HEK293 (cell line): ENCODE measurements around the gene ARHGAP15.

Source experiments
- CTCF ChIA-PET: fragments of 350-600 bp; formaldehyde crosslinking; extraction: SDS; loops from one replicate; lab custom pipeline; 2021; ENCODE audit warnings: antibody characterized with exemption; lab: Yijun Ruan, JAX
- POLR2A ChIA-PET: fragments of 300-600 bp; formaldehyde crosslinking; extraction: SDS; loops from one replicate; lab custom pipeline; 2020; ENCODE audit warnings: antibody characterized with exemption, inconsistent platforms; lab: Yijun Ruan, JAX
- H3K27ac ChIP-seq: fragments of 200-500 bp; sonication (Bioruptor generic); 2 replicates; pipeline ENCODE4 v1.5.1; 2014; ENCODE audit warnings: low read depth, low read length, control low read depth, inconsistent platforms; ENCODE audit errors: extremely low read depth
- H3K36me3 ChIP-seq, 2 experiments: fragments of 200-500 bp in 1 of 2; sonication (Bioruptor generic) in 1 of 2; 1 replicate in 1 of 2; 2 replicates in 1 of 2; pipeline ENCODE4 v1.5.1; 2014 to 2017; ENCODE audit warnings: inconsistent platforms in 2 of 2, low read length in 2 of 2; ENCODE audit not compliant: control insufficient read depth in 2 of 2, insufficient read depth in 1 of 2
- H3K4me1 ChIP-seq: fragments of 200-500 bp; sonication (Bioruptor generic); 2 replicates; pipeline ENCODE4 v1.5.1; 2014; ENCODE audit warnings: mild to moderate bottlenecking, low read length, inconsistent platforms; ENCODE audit not compliant: control insufficient read depth, insufficient read depth
- H3K4me3 ChIP-seq: 2 replicates; pipeline ENCODE4 v1.5.1; 2011; ENCODE audit warnings: low read depth, mild to moderate bottlenecking, control low read depth, low read length, moderate library complexity
- H3K9me3 ChIP-seq: fragments of 200-500 bp; sonication (Bioruptor generic); 2 replicates; pipeline ENCODE4 v1.5.1; 2014; ENCODE audit warnings: low read depth, low read length, inconsistent platforms; ENCODE audit not compliant: control insufficient read depth, insufficient read depth
- GLI4 ChIP-seq: fragments of 450-650 bp; formaldehyde crosslinking; IDR thresholded peaks from 2 replicates; pipeline ENCODE4 v1.5.1; 2016; ENCODE audit warnings: missing biosample characterization, missing genetic modification characterization
- RBAK ChIP-seq: fragments of 450-650 bp; formaldehyde crosslinking; IDR thresholded peaks from 2 replicates; pipeline ENCODE4 v1.5.1; 2016; ENCODE audit warnings: missing biosample characterization, missing genetic modification characterization
- SP3 ChIP-seq: fragments of 450-650 bp; formaldehyde crosslinking; IDR thresholded peaks from 2 replicates; pipeline ENCODE4 v1.5.1; 2016; ENCODE audit warnings: missing biosample characterization, missing genetic modification characterization
- ZBTB1 ChIP-seq: fragments of 450-650 bp; formaldehyde crosslinking; IDR thresholded peaks from 2 replicates; pipeline ENCODE4 v1.5.1; 2016; ENCODE audit warnings: missing biosample characterization, missing genetic modification characterization
- ZEB2 ChIP-seq: fragments of 450-650 bp; formaldehyde crosslinking; IDR thresholded peaks from 2 replicates; pipeline ENCODE4 v1.5.1; 2016; ENCODE audit warnings: missing biosample characterization, missing genetic modification characterization
- ZNF354C ChIP-seq: fragments of 450-650 bp; formaldehyde crosslinking; IDR thresholded peaks from 2 replicates; pipeline ENCODE4 v1.5.1; 2016; ENCODE audit warnings: missing biosample characterization, missing genetic modification characterization, low read depth, borderline replicate concordance
- ZNF426 ChIP-seq: fragments of 450-650 bp; formaldehyde crosslinking; IDR thresholded peaks from 2 replicates; pipeline ENCODE4 v1.5.1; 2017; ENCODE audit warnings: missing biosample characterization, missing genetic modification characterization, mild to moderate bottlenecking, inconsistent platforms, moderate library complexity
- ZNF558 ChIP-seq: fragments of 450-650 bp; formaldehyde crosslinking; IDR thresholded peaks from 2 replicates; pipeline ENCODE4 v1.5.1; 2016; ENCODE audit warnings: missing biosample characterization, missing genetic modification characterization
- ZNF707 ChIP-seq: fragments of 450-650 bp; formaldehyde crosslinking; IDR thresholded peaks from 2 replicates; pipeline ENCODE4 v1.5.1; 2016; ENCODE audit warnings: missing biosample characterization, missing genetic modification characterization
- ZNF768 ChIP-seq: fragments of 450-650 bp; formaldehyde crosslinking; IDR thresholded peaks from 2 replicates; pipeline ENCODE4 v1.5.1; 2018; ENCODE audit warnings: missing biosample characterization, mild to moderate bottlenecking, missing genetic modification characterization
- ZNF791 ChIP-seq: fragments of 450-650 bp; formaldehyde crosslinking; IDR thresholded peaks from 2 replicates; pipeline ENCODE4 v1.5.1; 2016; ENCODE audit warnings: missing biosample characterization, missing genetic modification characterization
- ZSCAN30 ChIP-seq: fragments of 450-650 bp; IDR thresholded peaks from 2 replicates; pipeline ENCODE4 v1.5.1; 2018; ENCODE audit warnings: missing biosample characterization, mild to moderate bottlenecking, missing genetic modification characterization, moderate library complexity
- TF ChIP-seq, protein P1 (sequence below): fragments of 450-650 bp; formaldehyde crosslinking; IDR thresholded peaks from 2 replicates; pipeline ENCODE4 v1.5.1; 2016; ENCODE audit warnings: missing biosample characterization, missing genetic modification characterization
- TF ChIP-seq, protein P2 (sequence below): fragments of 450-650 bp; formaldehyde crosslinking; IDR thresholded peaks from 2 replicates; pipeline ENCODE4 v1.5.1; 2016; ENCODE audit warnings: missing biosample characterization, missing genetic modification characterization
- TF ChIP-seq, protein P3 (sequence below): fragments of 450-650 bp; formaldehyde crosslinking; IDR thresholded peaks from 2 replicates; pipeline ENCODE4 v1.5.1; 2016; ENCODE audit warnings: missing biosample characterization, missing genetic modification characterization
- TF ChIP-seq, protein P4 (sequence below): fragments of 450-650 bp; IDR thresholded peaks from 2 replicates; pipeline ENCODE4 v1.5.1; 2018; ENCODE audit warnings: missing biosample characterization, mild to moderate bottlenecking, missing genetic modification characterization
- TF ChIP-seq, protein P5 (sequence below): fragments of 450-650 bp; formaldehyde crosslinking; IDR thresholded peaks from 2 replicates; pipeline ENCODE4 v1.5.1; 2016; ENCODE audit warnings: missing biosample characterization, missing genetic modification characterization, low read depth
- TF ChIP-seq, protein P6 (sequence below): fragments of 450-650 bp; formaldehyde crosslinking; IDR thresholded peaks from 2 replicates; pipeline ENCODE4 v1.5.1; 2016; ENCODE audit warnings: missing biosample characterization, missing genetic modification characterization

Gene ARHGAP15

DNA sequence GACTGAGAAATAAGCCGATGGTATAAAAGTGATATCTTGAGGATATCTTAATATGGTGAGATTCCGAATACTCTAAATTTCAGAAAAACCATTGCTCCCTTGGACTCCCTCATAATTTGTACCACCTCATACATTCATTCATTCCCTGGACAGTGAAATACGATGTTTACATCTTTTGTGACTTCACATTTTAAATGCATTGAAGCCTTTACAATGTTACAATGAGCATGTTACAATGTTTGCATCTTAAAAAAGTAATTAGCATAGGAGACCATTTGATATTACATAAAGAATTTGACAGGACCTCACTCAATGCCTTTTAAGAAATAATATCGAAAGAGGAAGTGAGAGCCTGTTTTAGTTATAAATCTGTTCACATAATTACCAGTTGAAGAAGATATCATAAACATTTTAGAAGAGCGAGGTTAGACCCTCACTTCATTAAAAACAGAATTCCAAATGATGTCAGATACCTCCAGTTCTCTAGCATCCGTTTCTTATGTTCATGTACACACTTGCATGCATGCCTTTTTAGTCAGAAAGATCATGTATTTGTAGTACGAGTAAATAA is 372.0 kb downstream of the ARHGAP15 start (continued):
- TF ChIP-seq, protein P1, sequence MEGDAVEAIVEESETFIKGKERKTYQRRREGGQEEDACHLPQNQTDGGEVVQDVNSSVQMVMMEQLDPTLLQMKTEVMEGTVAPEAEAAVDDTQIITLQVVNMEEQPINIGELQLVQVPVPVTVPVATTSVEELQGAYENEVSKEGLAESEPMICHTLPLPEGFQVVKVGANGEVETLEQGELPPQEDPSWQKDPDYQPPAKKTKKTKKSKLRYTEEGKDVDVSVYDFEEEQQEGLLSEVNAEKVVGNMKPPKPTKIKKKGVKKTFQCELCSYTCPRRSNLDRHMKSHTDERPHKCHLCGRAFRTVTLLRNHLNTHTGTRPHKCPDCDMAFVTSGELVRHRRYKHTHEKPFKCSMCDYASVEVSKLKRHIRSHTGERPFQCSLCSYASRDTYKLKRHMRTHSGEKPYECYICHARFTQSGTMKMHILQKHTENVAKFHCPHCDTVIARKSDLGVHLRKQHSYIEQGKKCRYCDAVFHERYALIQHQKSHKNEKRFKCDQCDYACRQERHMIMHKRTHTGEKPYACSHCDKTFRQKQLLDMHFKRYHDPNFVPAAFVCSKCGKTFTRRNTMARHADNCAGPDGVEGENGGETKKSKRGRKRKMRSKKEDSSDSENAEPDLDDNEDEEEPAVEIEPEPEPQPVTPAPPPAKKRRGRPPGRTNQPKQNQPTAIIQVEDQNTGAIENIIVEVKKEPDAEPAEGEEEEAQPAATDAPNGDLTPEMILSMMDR: no peak

DNA sequence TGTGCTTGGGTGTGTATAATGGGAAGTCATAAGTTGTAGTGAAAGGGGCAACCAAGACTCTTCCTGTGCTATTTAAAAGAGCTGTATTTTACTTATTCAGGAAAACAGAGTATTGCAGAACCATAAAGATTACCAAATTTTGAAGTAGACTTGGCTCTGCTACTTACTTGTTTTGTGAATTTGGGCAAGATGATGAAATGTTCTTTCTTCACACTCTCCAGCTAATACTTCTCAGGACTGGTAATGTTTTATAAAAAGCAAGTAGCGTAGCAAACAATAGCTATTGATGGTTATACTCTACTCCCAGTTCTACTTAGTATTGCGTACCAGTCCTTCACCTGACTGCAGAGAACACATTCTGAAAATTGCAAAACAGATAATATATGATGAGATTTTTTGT is 374.1 kb downstream of the ARHGAP15 start:
- Histone ChIP-seq H3K36me3 (no peaks in the 10 kb centered on the region), H3K4me3 (no peak overlapping the region), H3K9me3 (no peaks in the 10 kb centered on the region), H3K27ac (no peak overlapping the region), H3K4me1 (no peaks in the 10 kb centered on the region)
- POLR2A ChIA-PET: no interaction called here
- CTCF ChIA-PET: interaction anchor here (0.7 to 1.6 kb wide), 2 partner anchors 9 to 521 kb away, joined by 3 to 5 read pairs; no protein-coding TSS in a partner anchor
- no peak for TF ChIP-seq SP3 (tag by site-specific recombination)
- TF ChIP-seq, protein P2, sequence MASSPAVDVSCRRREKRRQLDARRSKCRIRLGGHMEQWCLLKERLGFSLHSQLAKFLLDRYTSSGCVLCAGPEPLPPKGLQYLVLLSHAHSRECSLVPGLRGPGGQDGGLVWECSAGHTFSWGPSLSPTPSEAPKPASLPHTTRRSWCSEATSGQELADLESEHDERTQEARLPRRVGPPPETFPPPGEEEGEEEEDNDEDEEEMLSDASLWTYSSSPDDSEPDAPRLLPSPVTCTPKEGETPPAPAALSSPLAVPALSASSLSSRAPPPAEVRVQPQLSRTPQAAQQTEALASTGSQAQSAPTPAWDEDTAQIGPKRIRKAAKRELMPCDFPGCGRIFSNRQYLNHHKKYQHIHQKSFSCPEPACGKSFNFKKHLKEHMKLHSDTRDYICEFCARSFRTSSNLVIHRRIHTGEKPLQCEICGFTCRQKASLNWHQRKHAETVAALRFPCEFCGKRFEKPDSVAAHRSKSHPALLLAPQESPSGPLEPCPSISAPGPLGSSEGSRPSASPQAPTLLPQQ (tag by site-specific recombination): no peak
- no peak for TF ChIP-seq RBAK (tag by site-specific recombination)

DNA sequence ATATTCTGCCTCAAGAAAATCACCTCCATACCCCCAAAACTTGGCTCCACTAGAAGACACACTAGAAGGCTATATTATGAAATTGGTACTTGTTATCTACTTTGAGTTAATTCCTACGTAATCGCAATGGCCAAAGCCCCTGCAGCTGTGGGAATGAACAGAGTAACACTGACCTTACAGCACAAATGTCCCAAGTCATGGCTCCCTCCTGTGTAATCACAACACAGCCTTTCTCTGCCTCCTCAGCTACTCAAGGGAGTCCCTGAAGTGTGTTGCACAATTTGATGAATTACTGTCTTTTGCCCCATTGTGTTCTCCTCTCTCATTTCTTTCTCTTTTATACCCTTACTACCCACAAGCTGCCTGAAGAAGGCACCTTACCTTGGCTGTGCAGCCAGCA is 375.2 kb downstream of the ARHGAP15 start:
- no peak overlapping the region for H3K27ac ChIP-seq
- no peaks in the 10 kb centered on the region for H3K4me1 ChIP-seq
- H3K9me3 ChIP-seq: no peaks in the 10 kb centered on the region
- ChIA-PET CTCF (interaction anchor here (0.6 kb wide), 1 partner anchor 13 kb away, joined by 4 read pairs; no protein-coding TSS in a partner anchor), POLR2A (interaction anchor here (0.5 kb wide), 1 partner anchor 461 kb away, joined by 4 read pairs; no protein-coding TSS in a partner anchor)
- no peak overlapping the region for H3K4me3 ChIP-seq
- no peaks in the 10 kb centered on the region for H3K36me3 ChIP-seq
- no peak for TF ChIP-seq ZBTB1
- no peak for TF ChIP-seq ZNF707 (tag by site-specific recombination)
- TF ChIP-seq, protein P3, sequence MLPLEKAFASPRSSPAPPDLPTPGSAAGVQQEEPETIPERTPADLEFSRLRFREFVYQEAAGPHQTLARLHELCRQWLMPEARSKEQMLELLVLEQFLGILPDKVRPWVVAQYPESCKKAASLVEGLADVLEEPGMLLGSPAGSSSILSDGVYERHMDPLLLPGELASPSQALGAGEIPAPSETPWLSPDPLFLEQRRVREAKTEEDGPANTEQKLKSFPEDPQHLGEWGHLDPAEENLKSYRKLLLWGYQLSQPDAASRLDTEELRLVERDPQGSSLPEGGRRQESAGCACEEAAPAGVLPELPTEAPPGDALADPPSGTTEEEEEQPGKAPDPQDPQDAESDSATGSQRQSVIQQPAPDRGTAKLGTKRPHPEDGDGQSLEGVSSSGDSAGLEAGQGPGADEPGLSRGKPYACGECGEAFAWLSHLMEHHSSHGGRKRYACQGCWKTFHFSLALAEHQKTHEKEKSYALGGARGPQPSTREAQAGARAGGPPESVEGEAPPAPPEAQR (tag by site-specific recombination): no peak
- TF ChIP-seq ZSCAN30 (tag by site-specific recombination): no peak
- TF ChIP-seq ZNF791: no peak
- TF ChIP-seq ZNF768 (tag by site-specific recombination): no peak
- TF ChIP-seq, protein P4, sequence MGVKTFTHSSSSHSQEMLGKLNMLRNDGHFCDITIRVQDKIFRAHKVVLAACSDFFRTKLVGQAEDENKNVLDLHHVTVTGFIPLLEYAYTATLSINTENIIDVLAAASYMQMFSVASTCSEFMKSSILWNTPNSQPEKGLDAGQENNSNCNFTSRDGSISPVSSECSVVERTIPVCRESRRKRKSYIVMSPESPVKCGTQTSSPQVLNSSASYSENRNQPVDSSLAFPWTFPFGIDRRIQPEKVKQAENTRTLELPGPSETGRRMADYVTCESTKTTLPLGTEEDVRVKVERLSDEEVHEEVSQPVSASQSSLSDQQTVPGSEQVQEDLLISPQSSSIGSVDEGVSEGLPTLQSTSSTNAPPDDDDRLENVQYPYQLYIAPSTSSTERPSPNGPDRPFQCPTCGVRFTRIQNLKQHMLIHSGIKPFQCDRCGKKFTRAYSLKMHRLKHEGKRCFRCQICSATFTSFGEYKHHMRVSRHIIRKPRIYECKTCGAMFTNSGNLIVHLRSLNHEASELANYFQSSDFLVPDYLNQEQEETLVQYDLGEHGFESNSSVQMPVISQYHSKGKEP (tag by site-specific recombination): no peak
- TF ChIP-seq ZNF354C: no peak
- TF ChIP-seq GLI4 (tag by site-specific recombination): no peak
- TF ChIP-seq, protein P5, sequence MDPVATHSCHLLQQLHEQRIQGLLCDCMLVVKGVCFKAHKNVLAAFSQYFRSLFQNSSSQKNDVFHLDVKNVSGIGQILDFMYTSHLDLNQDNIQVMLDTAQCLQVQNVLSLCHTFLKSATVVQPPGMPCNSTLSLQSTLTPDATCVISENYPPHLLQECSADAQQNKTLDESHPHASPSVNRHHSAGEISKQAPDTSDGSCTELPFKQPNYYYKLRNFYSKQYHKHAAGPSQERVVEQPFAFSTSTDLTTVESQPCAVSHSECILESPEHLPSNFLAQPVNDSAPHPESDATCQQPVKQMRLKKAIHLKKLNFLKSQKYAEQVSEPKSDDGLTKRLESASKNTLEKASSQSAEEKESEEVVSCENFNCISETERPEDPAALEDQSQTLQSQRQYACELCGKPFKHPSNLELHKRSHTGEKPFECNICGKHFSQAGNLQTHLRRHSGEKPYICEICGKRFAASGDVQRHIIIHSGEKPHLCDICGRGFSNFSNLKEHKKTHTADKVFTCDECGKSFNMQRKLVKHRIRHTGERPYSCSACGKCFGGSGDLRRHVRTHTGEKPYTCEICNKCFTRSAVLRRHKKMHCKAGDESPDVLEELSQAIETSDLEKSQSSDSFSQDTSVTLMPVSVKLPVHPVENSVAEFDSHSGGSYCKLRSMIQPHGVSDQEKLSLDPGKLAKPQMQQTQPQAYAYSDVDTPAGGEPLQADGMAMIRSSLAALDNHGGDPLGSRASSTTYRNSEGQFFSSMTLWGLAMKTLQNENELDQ (tag by site-specific recombination): no peak
- TF ChIP-seq ZNF426 (tag by site-specific recombination): no peak
- TF ChIP-seq, protein P6, sequence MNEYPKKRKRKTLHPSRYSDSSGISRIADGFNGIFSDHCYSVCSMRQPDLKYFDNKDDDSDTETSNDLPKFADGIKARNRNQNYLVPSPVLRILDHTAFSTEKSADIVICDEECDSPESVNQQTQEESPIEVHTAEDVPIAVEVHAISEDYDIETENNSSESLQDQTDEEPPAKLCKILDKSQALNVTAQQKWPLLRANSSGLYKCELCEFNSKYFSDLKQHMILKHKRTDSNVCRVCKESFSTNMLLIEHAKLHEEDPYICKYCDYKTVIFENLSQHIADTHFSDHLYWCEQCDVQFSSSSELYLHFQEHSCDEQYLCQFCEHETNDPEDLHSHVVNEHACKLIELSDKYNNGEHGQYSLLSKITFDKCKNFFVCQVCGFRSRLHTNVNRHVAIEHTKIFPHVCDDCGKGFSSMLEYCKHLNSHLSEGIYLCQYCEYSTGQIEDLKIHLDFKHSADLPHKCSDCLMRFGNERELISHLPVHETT: no peak
- no peak for TF ChIP-seq ZNF558
- no peak for TF ChIP-seq ZEB2 (tag by site-specific recombination)
- TF ChIP-seq, all 188 proteins: peak for 0
